GM18861 (cell line): Measurements from ENCODE around the gene MIEN1.
"Not testable (repeated sequence)": the region's sequence is repeated elsewhere in the genome, so short reads cannot be mapped to it uniquely, and the experiment has no call there.

ENCODE experiments used
- ATAC-seq: cut with Tn5 transposase; IDR thresholded peaks from one replicate; pipeline ENCODE4 v1.9.1; 2021; ENCODE audit not compliant: unreplicated experiment

Gene MIEN1

DNA sequence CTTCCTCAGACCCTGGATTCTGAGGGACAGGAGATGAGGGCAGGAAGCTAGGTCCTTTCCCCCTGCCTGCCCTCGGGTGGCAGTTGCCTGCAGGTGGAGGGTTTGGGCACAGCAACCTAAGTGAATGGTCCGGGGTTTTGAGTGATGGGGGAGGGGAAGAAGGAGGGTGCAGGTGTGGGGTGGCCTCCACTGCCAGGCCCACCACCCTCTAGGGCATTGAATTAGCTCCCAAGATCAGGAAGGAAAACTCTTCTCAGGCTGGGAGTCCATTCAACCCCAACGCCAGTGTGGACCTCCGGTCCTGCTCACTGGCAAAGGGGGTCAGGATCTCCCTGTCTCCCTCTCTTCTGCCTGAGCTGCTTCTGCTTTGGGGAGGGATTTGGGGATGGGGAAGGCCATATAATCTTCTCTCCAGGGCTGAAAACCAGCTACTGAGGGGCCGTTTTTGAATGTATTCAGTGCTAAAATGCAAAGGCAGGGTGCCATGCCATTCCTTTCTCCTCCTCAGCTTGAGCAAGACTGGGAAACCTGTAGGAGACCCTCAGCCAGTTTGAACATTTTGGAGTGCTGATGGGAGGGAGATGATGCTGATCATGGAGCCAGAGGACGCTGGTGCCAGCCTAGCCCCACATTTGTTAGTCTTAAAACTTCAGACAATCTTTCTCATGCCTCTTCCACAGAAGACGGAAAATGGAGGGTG is 26.2 kb upstream of the MIEN1 start:
- ATAC-seq: no peak

DNA sequence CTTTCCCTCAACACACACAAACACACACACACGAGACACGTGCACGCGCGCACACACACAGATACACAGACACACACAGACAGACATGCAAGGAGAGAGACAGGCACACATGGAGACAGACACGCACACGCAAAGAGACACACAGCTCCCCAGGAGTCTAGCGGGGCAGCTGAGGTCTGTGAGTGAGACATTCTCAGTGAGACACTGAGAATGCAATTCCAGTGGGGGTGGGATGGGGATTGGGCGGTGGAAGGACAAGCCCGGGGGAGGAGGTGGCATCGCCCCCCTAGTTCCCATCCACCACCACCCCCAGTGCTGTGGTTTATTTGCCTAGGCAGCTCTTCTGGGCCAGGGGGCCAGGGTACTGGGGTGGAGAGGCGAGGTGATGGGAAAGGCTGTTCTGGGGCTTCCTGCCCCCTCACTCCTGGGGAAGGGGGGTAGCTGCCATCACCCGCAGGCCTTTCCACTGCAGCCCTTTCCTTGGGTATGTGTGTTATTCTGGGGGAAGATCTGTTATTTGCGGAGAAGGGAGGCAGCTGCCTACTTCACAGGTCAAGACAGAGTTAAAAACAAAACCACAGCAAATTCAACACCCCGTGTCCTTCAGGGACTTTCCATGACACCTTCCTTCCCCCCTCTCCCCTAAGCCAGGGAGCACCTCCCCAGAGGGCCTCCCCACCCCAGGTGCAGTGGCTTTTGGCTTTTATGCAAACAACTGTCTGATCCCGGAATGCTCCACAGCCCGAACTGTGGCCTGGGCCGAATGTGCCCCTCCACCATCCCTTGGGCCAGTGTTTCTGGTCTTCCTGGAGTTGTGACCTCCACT is 25.4 kb upstream of the MIEN1 start:
- ATAC-seq: no peak

DNA sequence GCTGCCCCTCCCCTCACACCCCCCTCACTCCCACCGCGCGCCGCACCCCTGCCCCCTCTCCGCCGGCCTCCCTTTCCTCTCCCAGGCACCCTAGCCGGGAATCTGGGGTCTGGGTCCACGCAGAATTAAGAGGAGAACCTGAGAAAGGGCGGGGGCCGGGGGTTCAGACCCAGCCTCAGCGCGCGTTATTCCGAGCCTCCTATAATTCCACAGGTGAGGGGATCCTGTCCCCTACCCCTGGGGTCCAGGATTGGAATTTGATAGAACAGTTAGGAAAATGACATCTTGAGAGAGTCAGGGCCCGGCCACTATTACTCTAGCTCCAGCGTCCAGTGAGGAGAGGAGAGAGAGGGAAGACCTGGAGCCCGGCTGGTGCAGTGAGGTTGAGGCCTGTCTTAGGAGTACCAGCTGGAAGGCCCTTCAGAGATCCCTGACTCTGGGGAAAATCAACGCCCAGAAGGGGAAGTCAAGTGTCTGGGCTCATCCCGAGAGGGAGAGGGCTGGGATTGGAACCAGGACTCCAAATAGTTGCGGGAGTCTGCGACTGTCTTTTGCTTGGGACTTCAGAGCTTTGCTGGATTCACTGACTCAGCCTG is 24.7 kb upstream of the MIEN1 start:
- no peak for ATAC-seq

DNA sequence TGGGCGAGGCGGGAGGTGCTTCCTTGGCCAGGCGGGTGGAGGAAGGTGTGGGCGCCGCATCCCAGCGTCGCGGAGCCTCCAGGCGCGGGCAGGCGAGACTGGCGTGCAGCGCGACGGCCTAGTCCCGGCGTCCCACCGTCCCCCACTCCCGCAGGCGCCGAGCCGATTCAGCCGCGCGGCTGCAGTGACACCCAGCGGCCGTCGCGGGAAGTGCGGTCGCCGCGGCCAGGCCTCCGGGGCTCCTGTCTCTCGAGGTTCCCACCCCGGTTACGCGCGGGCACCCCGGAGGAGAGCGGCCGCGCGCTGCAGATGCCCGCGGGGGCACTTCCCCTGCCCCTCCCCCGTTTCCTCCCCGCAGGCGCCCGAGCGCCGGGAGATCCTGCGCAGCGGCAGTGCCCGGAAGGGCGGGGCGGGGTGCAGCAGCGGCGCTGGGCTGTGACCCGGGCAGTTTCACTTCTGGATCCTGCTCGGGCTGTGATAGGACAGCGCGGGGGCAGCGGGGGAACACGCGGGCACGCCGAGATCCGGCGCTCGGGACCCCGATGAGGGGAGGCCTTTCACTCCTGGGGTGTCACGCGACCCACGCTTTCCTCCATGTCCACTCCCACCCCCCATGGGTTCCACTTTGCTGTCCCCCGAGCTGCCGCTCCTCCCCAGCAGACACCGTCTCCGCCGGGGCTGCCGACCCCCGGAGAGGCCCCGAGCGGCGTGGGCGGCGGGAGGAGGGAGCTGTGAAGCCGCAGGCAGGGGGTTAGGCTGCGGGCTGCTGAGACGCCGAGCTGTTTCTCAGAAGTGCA is 24.0 kb upstream of the MIEN1 start:
- ATAC-seq: peak; percentile 45

DNA sequence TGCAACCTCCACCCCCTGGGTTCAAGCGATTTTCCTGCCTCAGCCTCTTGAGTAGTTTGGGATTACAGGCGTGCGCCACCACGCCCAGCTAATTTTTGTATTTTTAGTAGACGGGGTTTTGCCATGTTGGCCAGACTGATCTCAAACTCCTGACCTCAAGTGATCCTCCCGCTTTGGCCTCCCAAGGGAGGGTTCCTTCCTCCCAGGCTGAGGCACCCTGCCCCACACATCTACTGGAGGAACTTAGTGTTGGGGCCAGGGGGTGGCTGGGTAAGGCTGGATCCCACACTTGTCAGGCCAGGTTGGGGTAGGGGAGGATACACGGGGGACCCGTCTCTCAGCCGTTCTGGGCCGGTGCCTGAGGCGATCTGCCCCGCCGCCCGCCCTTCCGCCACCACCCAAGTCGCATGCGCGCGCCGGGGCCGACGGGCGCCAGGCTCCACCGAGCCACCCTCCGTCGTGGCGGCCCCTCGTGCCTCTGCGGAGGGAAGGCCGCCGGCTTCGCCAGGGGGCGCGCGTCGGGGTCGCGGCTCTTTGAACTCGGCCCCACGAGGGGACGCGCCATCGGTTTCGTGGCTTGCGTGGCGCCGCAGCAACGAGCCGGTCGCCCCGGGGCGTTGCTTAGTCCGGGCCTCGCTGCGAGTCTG is 23.3 kb upstream of the MIEN1 start:
- ATAC-seq: peak; percentile 15

DNA sequence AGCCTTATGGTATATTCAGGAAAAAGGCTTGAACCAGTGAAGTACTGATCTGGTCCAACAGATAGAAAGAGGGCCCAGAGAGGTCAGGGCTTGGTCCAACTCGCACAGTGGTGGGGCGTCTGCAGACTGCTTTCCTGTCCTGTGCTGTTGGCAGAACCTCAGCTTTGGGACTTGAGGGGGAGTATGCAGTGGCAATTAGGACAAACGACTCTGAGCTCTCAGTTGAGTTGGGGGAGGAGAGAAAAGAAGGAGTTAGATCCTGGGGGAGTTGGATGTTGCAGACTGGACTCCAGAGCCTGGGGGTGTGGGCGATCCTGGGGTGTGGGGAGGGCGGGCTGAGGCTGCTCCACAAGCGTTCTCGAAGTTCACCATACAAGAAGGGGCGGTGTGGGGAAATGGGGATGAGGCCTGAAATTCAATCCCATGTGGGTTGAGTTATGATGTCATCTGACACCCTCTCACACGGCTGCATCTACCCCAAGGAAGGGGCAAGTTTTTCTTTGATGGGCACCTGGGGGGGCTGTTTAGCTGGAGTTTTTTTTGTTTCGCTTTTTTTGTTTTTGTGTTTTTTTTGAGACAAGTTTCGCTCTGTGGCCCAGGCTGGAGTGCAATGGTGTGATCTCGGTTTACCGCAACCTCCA is 22.0 kb upstream of the MIEN1 start:
- ATAC-seq: no peak

DNA sequence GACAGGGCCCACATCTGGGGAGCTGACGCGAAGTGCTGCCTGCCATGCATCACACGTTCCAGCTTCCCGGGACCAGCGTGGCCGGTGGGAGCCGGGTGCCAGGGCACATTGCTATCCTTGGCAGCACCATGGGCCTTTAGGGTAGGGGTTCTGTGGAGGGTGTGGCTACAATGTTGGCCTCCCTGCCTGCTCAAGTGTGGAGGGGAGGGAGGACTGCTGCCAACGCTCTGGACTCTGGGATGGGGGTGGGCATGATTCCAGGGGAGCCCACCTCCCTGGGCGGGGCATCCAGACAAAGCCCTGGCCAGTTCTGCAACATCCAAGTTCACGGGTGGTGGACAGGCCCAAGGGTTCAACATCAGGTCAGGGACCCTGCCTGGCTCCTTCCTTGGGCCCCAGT is 21.3 kb upstream of the MIEN1 start:
- ATAC-seq: no peak

DNA sequence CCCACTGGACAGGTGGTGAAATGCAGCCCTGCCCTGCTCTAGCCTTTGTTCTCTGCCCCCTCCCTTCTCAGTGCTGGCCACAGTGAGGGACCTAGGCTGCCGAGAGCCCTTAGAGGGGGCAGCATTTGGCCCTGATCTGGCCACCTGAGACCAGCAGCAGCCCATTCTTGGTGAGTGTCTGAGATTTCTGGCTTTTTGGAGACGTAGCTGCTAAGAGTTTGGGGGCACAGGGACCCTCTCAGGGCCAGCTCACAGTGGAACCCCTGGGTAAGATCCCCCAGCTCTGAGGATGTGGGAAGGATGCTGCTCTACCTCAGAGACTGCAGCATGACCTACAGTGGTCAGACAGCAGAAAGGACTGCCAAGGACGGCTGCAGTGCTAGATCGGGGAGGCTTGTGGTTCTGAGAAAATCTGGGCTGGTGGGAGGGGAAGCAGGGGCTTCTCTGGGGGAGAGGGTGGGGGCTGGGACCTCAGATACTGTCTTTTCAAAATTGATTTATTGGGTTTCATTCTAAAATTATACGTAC is 20.7 kb upstream of the MIEN1 start:
- no peak for ATAC-seq

DNA sequence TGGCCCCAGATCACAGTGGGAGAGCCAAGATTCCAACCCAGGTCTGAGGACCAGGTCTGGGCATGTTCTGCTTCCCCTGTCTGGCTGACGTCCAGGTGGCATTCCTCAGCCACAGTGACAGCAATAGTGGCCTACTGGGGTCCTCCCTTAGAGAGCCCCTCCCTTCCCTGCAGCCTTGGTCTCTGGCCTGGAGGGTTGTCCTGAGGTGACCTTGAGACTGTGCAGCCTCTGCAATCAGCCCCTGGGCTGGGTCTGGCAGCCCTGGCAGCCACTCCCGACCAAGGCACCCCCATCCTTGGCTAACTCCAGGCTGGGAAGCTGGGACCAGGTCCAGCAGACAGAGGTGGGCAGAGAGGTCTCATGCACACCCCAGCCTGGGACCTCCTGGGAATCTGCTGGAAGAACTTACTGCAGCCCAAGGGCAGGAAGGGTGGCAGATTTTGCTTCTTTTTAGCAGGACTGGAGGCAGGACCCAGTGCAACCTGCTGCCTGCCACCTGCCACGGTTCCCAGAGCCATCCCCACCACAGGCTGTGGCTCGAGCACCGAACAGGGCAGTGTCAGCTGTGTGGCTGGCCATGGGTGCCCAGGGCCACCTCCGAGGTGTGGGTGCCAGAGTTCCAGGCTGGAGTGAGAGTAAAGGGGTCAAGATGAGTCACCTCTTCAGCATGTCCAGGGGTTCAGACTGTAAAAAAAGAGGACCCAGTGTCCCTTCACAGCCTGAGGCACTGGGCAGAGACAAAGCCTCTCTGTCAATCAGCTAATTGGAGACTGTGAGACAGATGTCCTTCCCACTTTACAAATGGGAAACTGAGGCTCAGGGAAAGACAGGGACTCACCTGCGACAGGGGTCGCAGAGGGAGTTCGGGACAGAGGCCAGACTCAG is 20.0 kb upstream of the MIEN1 start:
- no peak for ATAC-seq

DNA sequence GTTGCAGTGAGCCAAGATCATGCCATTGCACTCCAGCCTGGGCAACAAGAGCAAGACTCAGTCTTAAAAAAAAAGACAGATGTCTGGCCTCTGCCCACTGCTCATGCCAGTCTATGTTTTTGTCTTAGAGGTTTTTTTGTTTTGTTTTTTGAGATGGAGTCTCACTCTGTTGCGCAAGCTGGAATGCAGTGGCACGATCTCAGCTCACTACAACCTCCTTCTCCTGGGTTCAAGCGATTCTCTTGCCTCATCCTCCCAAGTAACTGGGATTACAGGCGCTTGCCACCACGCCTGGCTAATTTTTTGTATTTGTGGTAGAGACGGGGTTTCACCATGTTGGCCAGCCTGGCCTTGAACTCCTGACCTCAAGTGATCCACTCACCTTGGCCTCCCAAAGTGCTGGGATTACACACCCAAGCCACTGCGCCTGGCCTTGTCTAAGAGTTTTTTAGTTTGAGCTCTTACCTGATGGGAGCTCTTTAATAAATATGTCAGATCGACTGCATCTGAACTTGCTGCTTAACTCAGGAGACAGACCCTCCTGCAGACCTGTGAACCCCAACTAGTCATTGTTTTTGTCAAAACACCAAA is 18.2 kb upstream of the MIEN1 start:
- ATAC-seq: not testable (repeated sequence)

DNA sequence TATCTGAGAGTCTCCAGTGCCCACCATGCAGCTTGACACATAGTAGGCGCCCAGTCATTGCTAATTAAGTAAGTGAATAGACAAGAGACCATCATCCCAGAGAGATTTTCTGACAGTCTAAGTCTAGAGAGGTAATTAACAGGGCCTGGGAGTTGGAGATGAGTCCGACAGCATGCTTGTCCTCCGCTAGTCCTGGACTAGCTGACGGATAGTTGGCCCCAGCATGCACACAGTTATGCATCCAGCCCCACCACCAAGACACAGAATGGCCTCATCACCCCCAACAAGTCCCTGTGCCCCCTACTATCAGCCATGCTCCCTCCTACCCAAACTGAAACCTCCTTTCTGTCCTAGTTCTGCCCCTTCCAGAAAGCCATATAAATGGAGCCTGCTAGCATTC is 17.4 kb upstream of the MIEN1 start:
- no peak for ATAC-seq

DNA sequence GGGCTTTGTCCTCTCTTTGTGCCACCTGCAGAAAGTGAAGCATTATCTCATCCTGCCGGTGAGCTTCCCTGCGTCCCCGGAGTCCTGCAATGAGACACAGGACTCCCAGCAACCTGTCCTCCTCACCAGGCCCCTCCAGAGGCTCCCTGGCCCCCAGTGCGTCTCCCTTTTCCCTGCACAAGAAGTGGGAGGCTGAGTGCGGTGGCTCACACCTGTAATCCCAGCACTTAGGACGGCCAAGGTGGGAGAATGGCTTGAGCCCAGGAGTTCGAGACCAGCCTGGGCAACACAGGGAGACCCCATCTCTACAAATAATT is 15.8 kb upstream of the MIEN1 start:
- no peak for ATAC-seq

DNA sequence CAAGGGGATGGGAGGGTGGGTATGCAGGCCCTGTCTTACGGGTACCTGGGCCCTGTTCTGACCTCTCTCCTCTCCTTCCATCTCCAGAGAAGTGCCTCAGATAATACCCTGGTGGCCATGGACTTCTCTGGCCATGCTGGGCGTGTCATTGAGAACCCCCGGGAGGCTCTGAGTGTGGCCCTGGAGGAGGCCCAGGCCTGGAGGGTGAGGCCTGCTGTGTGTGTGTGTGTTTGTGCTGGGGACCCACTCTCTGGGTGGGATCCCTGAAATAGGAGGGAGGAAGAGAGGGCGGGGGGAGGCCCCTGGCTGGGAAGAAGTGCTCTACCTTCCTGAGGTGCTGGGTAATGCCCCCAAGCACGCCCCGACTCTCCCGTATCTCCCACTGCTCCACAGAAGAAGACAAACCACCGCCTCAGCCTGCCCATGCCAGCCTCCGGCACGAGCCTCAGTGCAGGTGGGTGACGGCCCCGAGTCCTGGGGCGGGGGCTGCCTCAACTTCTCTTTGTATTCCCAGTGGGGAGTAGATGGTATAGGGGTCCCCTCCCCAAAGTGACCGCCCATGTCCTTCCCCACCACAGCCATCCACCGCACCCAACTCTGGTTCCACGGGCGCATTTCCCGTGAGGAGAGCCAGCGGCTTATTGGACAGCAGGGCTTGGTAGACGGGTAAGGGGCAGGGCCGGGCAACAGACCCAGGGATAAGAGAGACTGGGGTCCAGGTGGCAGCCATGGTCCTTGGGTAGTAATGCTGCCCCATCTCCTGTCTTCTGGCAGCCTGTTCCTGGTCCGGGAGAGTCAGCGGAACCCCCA is 15.2 kb upstream of the MIEN1 start:
- ATAC-seq: no peak

DNA sequence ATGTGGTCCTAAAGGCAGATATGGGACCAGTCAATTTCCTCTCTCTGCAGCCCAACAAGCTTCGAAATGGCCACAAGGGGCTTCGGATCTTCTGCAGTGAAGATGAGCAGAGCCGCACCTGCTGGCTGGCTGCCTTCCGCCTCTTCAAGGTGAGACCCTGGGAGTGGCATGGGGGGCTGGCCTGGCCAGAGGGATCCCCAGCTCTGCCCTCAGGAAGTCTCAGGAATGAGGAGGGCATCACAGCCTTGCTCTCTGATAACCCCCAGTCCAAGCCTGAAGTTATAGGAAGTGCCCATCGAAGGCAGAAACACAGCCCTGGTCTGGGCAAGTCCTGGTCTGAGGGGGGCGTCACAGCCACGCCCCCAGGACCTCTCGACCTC is 14.5 kb upstream of the MIEN1 start:
- no peak for ATAC-seq

DNA sequence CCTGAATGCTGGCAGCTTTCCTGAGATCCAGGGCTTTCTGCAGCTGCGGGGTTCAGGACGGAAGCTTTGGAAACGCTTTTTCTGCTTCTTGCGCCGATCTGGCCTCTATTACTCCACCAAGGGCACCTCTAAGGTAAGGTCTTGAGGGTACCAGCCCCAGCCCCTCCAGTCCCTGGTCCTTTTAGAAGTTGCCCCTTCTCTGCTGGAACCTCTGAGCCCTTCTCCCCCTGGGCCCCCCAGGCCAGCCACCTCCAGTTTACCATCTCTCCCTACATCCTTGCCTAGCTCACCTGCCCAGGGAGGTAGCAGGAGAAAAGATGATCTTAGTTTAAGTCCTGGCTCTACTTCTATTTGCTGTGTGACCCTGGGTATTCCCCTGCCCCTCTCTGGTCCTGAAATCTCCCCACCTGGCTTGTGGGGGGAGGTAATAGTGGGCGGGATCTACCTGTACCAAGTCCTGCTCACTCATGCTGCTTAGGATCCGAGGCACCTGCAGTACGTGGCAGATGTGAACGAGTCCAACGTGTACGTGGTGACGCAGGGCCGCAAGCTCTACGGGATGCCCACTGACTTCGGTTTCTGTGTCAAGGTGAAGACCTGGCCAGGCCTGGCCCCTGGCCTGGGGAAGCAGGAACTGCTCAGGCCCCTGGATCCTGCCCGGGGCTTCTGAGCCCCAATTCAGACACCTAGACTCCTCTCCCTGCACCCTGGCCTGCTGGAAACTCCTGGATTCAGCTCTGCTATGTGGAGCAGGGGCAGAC is 13.9 kb upstream of the MIEN1 start:
- no peak for ATAC-seq

DNA sequence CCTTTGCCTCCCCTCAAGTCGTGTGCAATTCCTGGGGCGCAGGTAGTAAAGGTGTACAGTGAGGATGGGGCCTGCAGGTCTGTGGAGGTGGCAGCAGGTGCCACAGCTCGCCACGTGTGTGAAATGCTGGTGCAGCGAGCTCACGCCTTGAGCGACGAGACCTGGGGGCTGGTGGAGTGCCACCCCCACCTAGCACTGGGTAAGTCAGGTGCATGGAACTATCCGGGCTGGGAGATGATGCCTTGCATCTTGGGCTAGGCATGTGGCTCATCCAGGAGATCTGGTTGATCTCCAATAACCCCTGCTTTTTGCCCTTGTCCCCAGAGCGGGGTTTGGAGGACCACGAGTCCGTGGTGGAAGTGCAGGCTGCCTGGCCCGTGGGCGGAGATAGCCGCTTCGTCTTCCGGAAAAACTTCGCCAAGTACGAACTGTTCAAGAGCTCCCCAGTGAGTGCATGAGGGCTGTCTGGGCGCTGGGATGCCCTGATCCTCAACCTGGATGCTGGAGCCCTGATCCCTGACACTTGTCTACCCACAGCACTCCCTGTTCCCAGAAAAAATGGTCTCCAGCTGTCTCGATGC is 12.6 kb upstream of the MIEN1 start:
- no peak for ATAC-seq
